Anterior cingulate cortex (tissue), 58 donors: ENCODE measurements around the gene VKORC1.
A peak's percentile ranks its signal among the peaks of the same experiment; 100 is the strongest.
"Not testable (repeated sequence)": the region's sequence is repeated elsewhere in the genome, so short reads cannot be mapped to it uniquely, and the experiment has no call there.

Source experiments
- DNase-seq, 58 donors: peaks; one replicate each; lab custom pipeline; 2025; lab: John Stamatoyannopoulos, UW

Gene VKORC1

GRCh38 chr16:31108035-31108793 is 13.6 kb upstream of the VKORC1 start, which contains the start of gene BCKDK:
Gene BCKDK, plus strand, starts transcription at chr16:31108386. Its CDS starts 838 bp downstream, at chr16:31109224.
- DNase-seq: peak in 52 of 58 donors; percentile 13 to 83 (median 54)

DNA sequence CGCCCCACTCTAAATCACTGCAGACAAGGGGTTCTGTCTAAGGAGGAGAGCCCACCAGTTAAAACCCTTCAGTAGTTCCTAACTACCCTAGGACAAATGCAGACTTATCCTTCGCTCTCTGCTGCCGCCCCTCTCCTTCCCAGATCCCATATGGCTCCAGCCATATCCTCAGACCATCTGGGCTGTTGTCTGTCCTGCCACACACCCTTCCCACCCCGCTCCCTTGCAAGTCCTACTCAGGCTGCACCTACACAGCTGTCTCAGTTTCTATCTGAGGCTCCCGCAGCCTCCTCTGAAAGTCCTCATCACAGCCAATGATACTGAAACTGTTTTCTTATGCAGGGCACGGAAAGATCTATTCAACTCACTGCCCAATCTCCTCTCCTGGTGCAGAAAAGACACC is 12.9 kb upstream of the VKORC1 start:
- DNase-seq: peak in 15 of 58 donors; percentile 10 to 48 (median 19)

DNA sequence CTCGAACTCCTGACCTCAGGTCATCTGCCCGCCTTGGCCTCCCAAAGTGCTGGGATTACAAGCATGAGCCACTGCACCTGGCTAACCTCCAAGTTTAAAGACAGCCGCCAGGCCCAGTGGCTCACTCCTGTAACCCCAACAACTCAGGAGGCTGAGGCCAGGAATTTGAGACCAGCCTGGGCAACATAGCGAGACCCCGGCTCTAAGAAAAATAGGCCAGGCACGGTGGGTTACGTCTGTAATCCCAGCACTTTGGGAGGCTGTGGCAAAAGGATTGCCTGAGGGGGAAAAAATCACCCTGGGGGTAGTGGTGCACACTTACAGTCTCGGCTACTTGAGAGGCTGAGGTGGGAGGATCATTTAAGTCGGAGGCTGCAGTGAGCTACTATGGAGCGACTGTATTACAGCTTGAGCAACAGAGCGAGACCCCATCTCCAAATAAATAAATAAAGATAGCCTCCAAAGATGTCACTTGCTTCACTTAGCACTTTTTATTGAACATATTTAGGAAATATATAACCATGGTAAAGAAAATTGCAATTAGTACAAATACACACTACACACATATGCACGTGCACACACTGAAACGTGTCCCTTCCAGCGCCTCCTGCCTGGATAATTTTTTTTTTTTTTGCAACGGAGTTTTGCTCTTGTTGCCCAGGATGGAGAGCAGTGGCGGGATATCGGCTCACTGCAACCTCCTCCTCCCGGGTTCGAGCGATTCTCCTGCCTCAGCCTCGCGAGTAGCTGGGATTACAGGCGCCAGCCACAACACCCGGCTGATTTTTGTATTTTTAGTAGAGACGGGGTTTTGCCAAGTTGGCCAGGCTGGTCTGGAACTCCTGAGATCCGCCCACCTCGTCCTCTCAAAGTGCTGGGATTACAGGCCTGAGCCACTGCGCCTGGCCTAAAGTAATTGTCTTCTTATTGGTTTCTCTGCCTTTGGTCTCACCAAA is 12.2 kb upstream of the VKORC1 start:
- DNase-seq: peak in 4 of 58 donors; percentile 11 to 37 (median 32)

DNA sequence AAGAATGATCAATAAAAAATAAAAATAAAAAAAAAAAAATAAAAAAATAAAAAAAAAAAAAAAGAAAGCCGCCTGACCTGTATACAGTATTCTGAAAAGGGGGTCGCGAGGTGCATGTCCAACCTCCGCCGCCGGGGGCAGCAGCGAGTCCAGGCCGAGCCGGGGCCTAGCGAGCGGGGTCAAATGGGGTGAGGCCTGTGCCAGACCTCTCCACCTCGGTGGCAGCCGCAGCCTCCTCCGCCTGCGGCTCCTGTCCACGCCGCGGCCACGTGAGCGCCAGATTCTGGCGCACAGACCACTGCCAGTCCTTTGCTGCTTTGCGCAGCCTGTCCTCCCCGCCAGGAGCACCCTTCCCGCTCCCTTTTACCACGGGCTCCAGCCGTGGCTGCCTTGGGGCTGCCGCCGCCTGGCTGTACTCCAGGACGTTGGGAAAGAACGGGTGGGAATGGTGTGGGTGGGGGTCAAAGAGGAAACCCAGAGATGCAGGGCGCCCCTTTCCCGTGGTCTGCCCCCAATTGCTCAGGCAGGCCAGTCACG is 11.1 kb upstream of the VKORC1 start:
- peak in 53 of 58 donors; percentile 15 to 83 (median 58) for DNase-seq

DNA sequence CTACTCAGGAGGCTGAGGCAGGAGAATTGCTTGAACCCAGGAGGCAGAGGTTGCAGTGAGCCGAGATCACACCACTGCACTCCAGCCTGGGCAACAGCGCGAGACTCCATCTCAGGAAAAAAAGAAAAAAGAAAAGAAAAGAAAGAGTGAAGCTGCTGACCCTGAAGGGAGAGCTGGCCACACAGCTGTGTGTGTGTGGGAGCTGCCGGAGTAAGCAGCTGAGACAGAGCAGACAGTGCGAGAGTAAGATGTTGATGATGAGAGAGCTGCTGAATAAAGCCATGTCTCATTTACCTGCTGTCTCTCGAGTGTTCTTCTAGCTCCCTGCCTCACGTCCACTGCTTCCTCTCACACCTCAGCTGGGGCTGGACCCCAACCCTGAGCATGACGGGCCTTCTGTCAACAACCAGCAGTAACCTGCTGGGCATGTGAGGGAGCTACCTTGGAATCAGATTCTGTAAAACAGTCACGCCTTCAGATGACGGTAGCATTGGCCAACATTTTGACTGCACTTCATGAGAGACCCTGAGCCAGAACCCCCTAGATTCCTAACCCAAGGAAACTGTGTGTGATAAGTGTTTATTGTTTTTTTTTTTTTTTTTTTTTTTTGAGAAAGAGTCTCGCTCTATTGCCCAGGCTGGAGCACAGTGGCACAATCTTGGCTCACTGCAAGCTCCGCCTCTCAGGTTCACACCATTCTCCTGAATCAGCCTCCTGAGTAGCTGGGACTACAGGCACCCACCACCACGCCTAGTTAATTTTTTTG is 6.5 kb upstream of the VKORC1 start:
- not testable (repeated sequence) for DNase-seq

- no peak for DNase-seq
Measured at GRCh38 chr16:31099860-31100638, 5.5 kb upstream of the VKORC1 start.

DNA sequence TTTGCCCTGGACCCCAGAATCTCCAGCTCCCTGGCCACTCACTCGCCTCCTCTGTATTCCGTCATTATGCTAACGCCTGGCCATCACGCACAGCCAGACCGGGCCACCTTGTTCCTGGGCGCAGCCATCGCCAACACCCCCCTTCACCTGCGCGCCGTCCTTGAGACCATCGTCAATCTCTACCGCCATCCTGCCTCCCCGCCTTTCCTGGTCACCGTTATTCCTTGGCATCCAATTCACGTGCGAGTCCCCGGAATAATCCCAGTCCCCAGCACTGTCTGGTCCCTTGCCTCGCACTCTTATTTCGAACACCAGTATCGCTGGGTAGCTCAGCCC is 541 bp downstream of the VKORC1 start:
- peak in 8 of 58 donors; percentile 18 to 60 (median 46) for DNase-seq

GRCh38 chr16:31093132-31093703 is 1.4 kb downstream of the VKORC1 start:
- peak in 43 of 58 donors; percentile 13 to 83 (median 44) for DNase-seq

GRCh38 chr16:31092330-31092729 is 2.3 kb downstream of the VKORC1 start:
- peak in 4 of 58 donors; percentile 11 to 33 (median 18) for DNase-seq

GRCh38 chr16:31090540-31090939 is 4.1 kb downstream of the VKORC1 start:
- DNase-seq: no peak

- no peak for DNase-seq
Measured at GRCh38 chr16:31089199-31089598, 5.4 kb downstream of the VKORC1 start.

- no peak for DNase-seq
Measured at GRCh38 chr16:31088459-31089183, 6.0 kb downstream of the VKORC1 start, which contains the start of gene PRSS53. Gene PRSS53, minus strand, starts transcription at chr16:31088943. Its CDS starts 134 bp downstream, at chr16:31088809.

- DNase-seq: no peak
Measured at GRCh38 chr16:31087971-31088370, 6.6 kb downstream of the VKORC1 start.

DNA sequence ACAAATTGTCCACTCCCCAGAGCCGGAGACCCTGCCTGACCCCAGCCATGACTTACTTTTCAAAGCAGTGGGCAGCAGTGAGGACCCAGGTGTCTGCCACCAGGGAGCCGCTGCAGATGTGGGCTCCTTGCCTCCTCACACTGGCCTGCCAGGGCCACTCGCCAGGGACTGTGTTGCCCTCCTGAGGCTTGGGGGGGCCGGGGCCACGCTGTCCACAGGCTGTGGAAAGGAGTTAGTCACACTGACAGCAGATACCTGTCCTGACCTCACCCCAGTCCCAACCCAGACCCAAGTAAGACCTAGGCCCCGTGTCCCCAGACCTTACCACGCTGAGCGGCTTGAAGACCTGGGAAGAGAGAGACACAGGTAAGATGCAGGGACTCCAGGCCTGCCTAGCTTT is 7.1 kb downstream of the VKORC1 start:
- no peak for DNase-seq

GRCh38 chr16:31086629-31086906 is 8.0 kb downstream of the VKORC1 start:
- DNase-seq: no peak

DNA sequence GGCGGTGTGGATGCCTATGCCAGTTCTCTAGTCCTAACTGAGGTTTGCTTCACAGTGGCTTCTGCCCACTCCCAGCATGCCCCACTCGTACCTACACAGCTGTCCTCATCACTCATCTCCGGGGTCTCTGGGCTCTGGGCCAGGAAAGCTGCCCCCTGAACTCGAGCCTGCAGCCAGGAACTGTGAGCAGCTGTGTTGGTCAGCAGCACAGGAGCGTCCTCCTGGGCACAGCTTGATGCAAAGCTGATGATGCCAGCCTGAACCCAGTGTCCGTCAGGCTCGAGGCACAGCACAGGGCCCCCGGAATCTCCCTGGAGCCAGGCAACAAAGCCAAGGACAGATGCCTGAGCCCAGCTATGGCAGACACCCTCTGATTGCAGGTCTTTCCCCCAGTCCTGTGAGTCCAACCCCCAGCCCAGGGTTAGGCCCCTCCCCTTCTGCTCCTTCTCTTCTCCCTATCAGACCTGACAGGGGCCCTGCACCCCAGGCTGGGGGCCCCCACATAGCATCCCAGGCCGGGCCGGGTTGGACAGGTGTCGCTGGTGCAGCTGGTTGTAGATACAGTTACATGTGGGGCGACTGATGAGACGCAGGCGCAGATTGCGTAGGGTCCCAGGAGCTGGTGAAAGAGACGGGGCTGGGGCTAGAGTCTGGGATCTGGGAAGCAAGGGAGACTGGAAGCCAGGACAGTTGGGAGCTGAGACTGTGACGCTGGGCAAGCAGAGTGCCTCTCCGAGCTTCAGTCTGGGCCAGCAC is 8.5 kb downstream of the VKORC1 start:
- peak in 1 of 58 donors; percentile 8 for DNase-seq

- no peak for DNase-seq
Measured at GRCh38 chr16:31085411-31085810, 9.2 kb downstream of the VKORC1 start.
